ENCODE measurements around the gene SCN2B. TPM values are rescaled to one million over a fixed set of nuclear protein-coding genes. Genes with fewer than 3 reads are reported as not detected.

SCN2B gene
- total RNA-seq, 1 donor from 2014 or later: 2.8 TPM

DNA sequence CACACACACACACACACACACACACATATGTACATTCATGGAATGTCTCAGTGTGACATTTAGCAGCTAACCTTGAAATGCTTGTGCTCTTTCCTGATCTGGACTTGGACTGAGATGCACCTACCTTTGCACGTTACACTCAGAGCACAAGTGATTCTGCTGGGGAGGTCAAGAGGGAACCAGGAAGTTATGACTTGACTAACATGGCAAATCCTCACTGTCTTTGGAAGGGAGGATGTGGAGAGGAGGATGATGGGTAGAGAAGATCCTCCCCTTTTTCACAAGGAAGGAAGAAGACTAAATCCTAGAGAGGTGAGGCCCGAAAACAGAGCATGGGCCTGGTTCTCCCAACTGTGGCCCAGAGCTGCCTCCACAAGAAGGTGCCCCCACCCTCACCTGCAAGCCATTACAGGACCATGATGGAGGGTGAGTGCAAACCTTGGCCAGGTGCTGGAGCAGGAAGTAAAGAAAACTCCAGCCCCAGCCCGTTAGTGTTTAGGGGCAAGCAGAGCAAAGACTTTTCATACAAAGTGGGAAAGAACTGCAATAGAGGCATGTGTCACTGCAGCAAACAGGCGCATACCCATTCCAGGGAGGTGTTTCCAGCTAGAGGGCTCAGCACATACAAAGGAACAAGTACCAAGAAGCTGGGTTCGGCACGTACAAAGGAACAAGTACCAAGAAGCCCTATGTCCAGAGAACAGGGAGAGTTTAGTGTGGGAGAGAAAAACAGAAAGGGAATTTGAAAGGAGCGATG, 50.2 kb downstream of the SCN2B start:
- Mint-ChIP-seq H3K9me3 (no peaks in the 10 kb centered on the region), H3K36me3 (peaks cover 5% of the 10 kb centered on the region), H3K27me3 (no peaks in the 10 kb centered on the region), H3K27ac (no peak overlapping the region), H3K4me1 (ENCODE audit: unreplicated experiment) (peaks cover 5% of the 10 kb centered on the region), H3K4me3 (no peak overlapping the region)
- TF ChIP-seq CTCF (conservative IDR thresholded peaks at IDR 0.05): no peak
- DNase-seq (ENCODE audit: extremely low spot score, unreplicated experiment): no peak

- no peaks in the 10 kb centered on the region for H3K27me3 Mint-ChIP-seq
- H3K27ac Mint-ChIP-seq: no peak overlapping the region
- DNase-seq (ENCODE audit: extremely low spot score, unreplicated experiment): no peak
- H3K4me3 Mint-ChIP-seq: no peak overlapping the region
- TF ChIP-seq CTCF (conservative IDR thresholded peaks at IDR 0.05): no peak
- peaks cover 8% of the 10 kb centered on the region for H3K36me3 Mint-ChIP-seq
- no peaks in the 10 kb centered on the region for H3K9me3 Mint-ChIP-seq
- H3K4me1 Mint-ChIP-seq (ENCODE audit: unreplicated experiment): peaks cover 5% of the 10 kb centered on the region
These were observed 51.4 kb downstream of the SCN2B start for GRCh38 chr11:118124929-118125535.

GRCh38 chr11:118120793-118121192, 55.6 kb downstream of the SCN2B start:
- TF ChIP-seq CTCF (conservative IDR thresholded peaks at IDR 0.05): no peak
- H3K36me3 Mint-ChIP-seq: peaks cover 8% of the 10 kb centered on the region
- H3K4me3 Mint-ChIP-seq: no peak overlapping the region
- no peaks in the 10 kb centered on the region for H3K4me1 Mint-ChIP-seq (ENCODE audit: unreplicated experiment)
- H3K27ac Mint-ChIP-seq: no peak overlapping the region
- H3K9me3 Mint-ChIP-seq: no peaks in the 10 kb centered on the region
- no peaks in the 10 kb centered on the region for H3K27me3 Mint-ChIP-seq
- DNase-seq (ENCODE audit: extremely low spot score, unreplicated experiment): no peak

- Mint-ChIP-seq H3K27me3 (no peaks in the 10 kb centered on the region), H3K27ac (no peak overlapping the region), H3K4me3 (no peak overlapping the region), H3K4me1 (ENCODE audit: unreplicated experiment) (no peaks in the 10 kb centered on the region), H3K36me3 (peaks cover 8% of the 10 kb centered on the region), H3K9me3 (no peaks in the 10 kb centered on the region)
- TF ChIP-seq CTCF (conservative IDR thresholded peaks at IDR 0.05): no peak
- DNase-seq (ENCODE audit: extremely low spot score, unreplicated experiment): no peak
These were observed 58.4 kb downstream of the SCN2B start for GRCh38 chr11:118117790-118118601.

- no peak for DNase-seq (ENCODE audit: extremely low spot score, unreplicated experiment)
- no peaks in the 10 kb centered on the region for H3K27me3 Mint-ChIP-seq
- H3K4me1 Mint-ChIP-seq (ENCODE audit: unreplicated experiment): peaks cover 4% of the 10 kb centered on the region
- H3K36me3 Mint-ChIP-seq: no peaks in the 10 kb centered on the region
- no peak overlapping the region for H3K4me3 Mint-ChIP-seq
- TF ChIP-seq CTCF (conservative IDR thresholded peaks at IDR 0.05): no peak
- no peak overlapping the region for H3K27ac Mint-ChIP-seq
- no peaks in the 10 kb centered on the region for H3K9me3 Mint-ChIP-seq
These were observed 61.4 kb downstream of the SCN2B start for GRCh38 chr11:118115048-118115447.

Data from type B pancreatic cell (in vitro differentiated cells).